Immature natural killer cell (primary cell): ENCODE measurements around the gene PSENEN. TPM values are rescaled to one million over a fixed set of nuclear protein-coding genes. Genes with fewer than 3 reads are reported as not detected.
"Not testable (repeated sequence)": the region's sequence is repeated elsewhere in the genome, so short reads cannot be mapped to it uniquely, and the experiment has no call there.

Experiments
- DNase-seq, 3 donors: peaks; one replicate each; pipeline ENCODE4 v3.0.0; 2022; ENCODE audit warnings: mixed read lengths in 1 of 3
- H3K27ac Mint-ChIP-seq, 6 donors: one replicate each; pipeline ENCODE4 v1.8.0; 2020; ENCODE audit warnings: mixed read lengths in 6 of 6, mild to moderate bottlenecking in 5 of 6, inconsistent platforms in 4 of 6, moderate library complexity in 3 of 6
- H3K27me3 Mint-ChIP-seq, 3 donors: one replicate each; pipeline ENCODE4 v1.8.0; 2020 to 2021; ENCODE audit warnings: low read depth in 3 of 3, mild to moderate bottlenecking in 3 of 3, mixed read lengths in 3 of 3, moderate library complexity in 3 of 3, inconsistent platforms in 1 of 3
- H3K36me3 Mint-ChIP-seq, 3 donors: one replicate each; pipeline ENCODE4 v1.8.0; 2020; ENCODE audit warnings: mixed read lengths in 3 of 3, inconsistent platforms in 2 of 3, mild to moderate bottlenecking in 2 of 3
- H3K4me1 Mint-ChIP-seq, 2 donors: one replicate each; pipeline ENCODE4 v1.8.0; 2020; ENCODE audit warnings: inconsistent platforms in 2 of 2, mild to moderate bottlenecking in 2 of 2, mixed read lengths in 2 of 2, moderate library complexity in 1 of 2
- H3K4me3 Mint-ChIP-seq, 5 donors: one replicate each; pipeline ENCODE4 v1.8.0; 2020; ENCODE audit warnings: mild to moderate bottlenecking in 5 of 5, mixed read lengths in 5 of 5, inconsistent platforms in 3 of 5, moderate library complexity in 3 of 5
- H3K9me3 Mint-ChIP-seq, 6 donors: one replicate each; pipeline ENCODE4 v1.8.0; 2020; ENCODE audit warnings: mild to moderate bottlenecking in 6 of 6, mixed read lengths in 6 of 6, inconsistent platforms in 4 of 6, moderate library complexity in 3 of 6
- polyA plus RNA-seq, 3 donors: library from polyadenylated mRNA; unstranded; fragments of 300-500 nt; fragmentation: Illumina TruSeq; gene quantifications; one replicate each; pipeline ENCODE4 v1.2.3, GENCODE V29; 2021

PSENEN gene
- polyA plus RNA-seq, 3 donors from 2014 or later, result 127 to 149 (median 129) TPM

DNA sequence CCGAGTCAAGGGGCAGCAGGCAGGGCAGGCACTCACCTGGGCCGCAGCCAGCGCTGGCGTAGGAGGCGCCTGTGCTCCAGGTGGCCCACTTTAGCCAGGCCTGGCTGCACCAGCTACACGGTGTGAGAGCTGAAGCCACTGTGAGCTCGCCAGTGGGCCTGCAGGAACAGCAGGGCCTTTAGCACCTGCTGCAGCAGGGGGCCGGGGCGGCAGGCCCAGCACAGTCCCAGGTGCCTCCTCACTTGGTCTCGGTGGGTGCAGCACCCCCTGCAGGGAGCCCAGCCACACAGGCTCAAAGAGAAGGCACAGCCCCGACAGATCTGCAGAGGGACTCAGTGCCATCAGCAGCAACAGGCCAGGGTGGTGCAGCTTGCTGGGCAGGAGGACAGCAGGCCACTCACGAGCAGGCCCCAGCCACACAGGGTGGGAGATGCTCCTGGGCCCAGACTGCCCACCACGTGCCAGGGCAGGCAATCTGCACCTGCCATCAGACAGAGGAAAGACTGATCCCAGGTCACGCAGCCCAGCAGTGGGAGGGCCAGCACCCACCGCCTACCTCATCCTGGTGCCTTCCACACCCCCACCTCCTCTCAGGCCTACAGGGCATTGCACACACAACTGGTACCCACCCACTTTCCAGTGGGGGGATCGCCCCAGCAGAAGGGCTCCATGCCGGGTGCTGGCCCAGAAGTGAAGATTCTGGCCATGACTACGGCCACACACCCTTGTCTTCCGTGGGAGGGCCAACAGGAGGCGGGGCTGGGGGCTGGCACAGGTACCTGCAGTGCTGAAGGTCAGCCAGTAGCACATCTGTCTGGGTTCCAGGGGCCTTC is 45.7 kb downstream of the PSENEN start:
- no peak overlapping the region for H3K4me3 Mint-ChIP-seq
- no peak for DNase-seq
- no peaks in the 10 kb centered on the region for H3K4me1 Mint-ChIP-seq
- H3K27ac Mint-ChIP-seq, result no peak overlapping the region
- H3K9me3 Mint-ChIP-seq, result no peaks in the 10 kb centered on the region
- H3K36me3 Mint-ChIP-seq, result no peaks in the 10 kb centered on the region
- H3K27me3 Mint-ChIP-seq, result peaks cover 0 to 4% (median 0%) of the 10 kb centered on the region in 3 donors

- peaks cover under 1 to 4% (median 2%) of the 10 kb centered on the region in 3 donors for H3K27me3 Mint-ChIP-seq
These were observed 46.4 kb downstream of the PSENEN start for GRCh38 chr19:35791814-35792279.

GRCh38 chr19:35792312-35792711 is 46.9 kb downstream of the PSENEN start:
- Mint-ChIP-seq H3K27ac (no peak overlapping the region), H3K4me3 (no peak overlapping the region), H3K9me3 (no peaks in the 10 kb centered on the region), H3K27me3 (peaks cover 3 to 4% (median 3%) of the 10 kb centered on the region in 3 donors), H3K4me1 (peaks cover 0 to 2% of the 10 kb centered on the region in 2 donors), H3K36me3 (no peaks in the 10 kb centered on the region)
- DNase-seq, result no peak

More at GRCh38 chr19:35791814-35792279, 46.4 kb downstream of the PSENEN start:
- Mint-ChIP-seq H3K4me3 (no peak overlapping the region), H3K36me3 (no peaks in the 10 kb centered on the region), H3K27ac (no peak overlapping the region), H3K9me3 (no peaks in the 10 kb centered on the region), H3K4me1 (no peaks in the 10 kb centered on the region)
- DNase-seq, result no peak

DNA sequence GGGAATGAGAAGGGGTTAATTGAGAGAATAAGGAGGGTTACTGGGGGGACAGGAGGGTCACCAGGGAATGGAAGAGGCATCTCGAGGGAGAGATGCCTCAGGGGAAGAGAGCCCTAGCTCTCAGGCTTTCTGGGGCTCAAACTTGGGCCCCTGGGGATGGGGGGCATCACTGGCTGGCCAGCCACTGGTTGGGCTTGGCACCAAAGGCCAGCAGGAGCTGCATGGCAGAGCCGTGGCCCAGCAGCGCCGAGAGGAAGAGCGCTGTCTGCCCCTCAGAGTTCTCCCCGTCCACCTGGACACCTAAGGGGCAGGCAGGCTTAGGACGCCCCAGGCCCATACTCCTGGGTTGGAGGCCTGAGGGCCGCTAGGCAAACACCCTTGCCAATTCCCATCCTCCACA is 47.4 kb downstream of the PSENEN start:
- H3K36me3 Mint-ChIP-seq, result no peaks in the 10 kb centered on the region
- no peak for DNase-seq
- H3K4me3 Mint-ChIP-seq, result no peak overlapping the region
- H3K27me3 Mint-ChIP-seq, result peaks cover 3 to 4% (median 3%) of the 10 kb centered on the region in 3 donors
- H3K4me1 Mint-ChIP-seq, result peaks cover 0 to 4% of the 10 kb centered on the region in 2 donors
- no peak overlapping the region for H3K27ac Mint-ChIP-seq
- H3K9me3 Mint-ChIP-seq, result no peaks in the 10 kb centered on the region

GRCh38 chr19:35793381-35794165 is 48.1 kb downstream of the PSENEN start:
- H3K4me3 Mint-ChIP-seq, result no peak overlapping the region
- H3K27me3 Mint-ChIP-seq, result peaks cover 3 to 8% (median 5%) of the 10 kb centered on the region in 3 donors
- H3K36me3 Mint-ChIP-seq, result no peaks in the 10 kb centered on the region
- H3K4me1 Mint-ChIP-seq, result peaks cover 0 to 4% of the 10 kb centered on the region in 2 donors
- DNase-seq, result no peak
- H3K9me3 Mint-ChIP-seq, result no peaks in the 10 kb centered on the region
- H3K27ac Mint-ChIP-seq, result no peak overlapping the region

DNA sequence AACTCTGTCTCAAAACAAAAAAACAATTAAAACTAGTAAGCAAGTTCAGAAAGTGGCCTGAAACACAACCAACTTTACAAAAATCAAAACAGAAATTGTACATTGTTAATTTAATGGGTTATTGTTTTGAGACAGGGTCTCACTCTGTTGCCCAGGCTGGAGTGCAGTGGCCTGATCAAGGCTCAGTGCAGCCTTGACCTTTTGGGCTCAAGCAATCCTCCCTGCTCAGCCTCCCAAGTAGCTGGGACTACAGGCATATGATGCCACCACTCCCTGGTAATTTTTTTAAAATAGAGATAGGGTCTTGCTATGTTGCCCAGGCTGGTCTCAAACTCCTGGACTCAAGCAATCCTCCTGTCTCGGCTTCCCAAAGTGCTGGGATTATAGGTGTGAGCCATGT is 50.1 kb downstream of the PSENEN start:
- H3K27me3 Mint-ChIP-seq, H3K27ac Mint-ChIP-seq, H3K36me3 Mint-ChIP-seq, H3K9me3 Mint-ChIP-seq, H3K4me3 Mint-ChIP-seq, H3K4me1 Mint-ChIP-seq, DNase-seq: not testable (repeated sequence)

Other genes with a start within 250 kb of the PSENEN start
- 10 to 100 TPM in 2 of 3 donors, 1 to 10 TPM in 1; 5.0 to 24.5 (median 20.3) TPM for gene DMKN, start 232.0 kb upstream of the PSENEN start, polyA plus RNA-seq
- not detected for gene SBSN, start 217.3 kb upstream of the PSENEN start, polyA plus RNA-seq
- gene GAPDHS, start 212.2 kb upstream of the PSENEN start, polyA plus RNA-seq, result not detected
- gene TMEM147, start 200.0 kb upstream of the PSENEN start, polyA plus RNA-seq, result 100 to 1,000 TPM; 117 to 184 (median 151) TPM
- gene ATP4A, start 182.0 kb upstream of the PSENEN start, polyA plus RNA-seq, result not detected
- not detected for gene PMIS2, start 159.5 kb upstream of the PSENEN start, polyA plus RNA-seq
- 1 to 10 TPM in 2 of 3 donors, under 1 TPM in 1; 0.98 to 7.5 (median 6.0) TPM for gene HAUS5, start 132.9 kb upstream of the PSENEN start, polyA plus RNA-seq
- 10 to 100 TPM; 51.4 to 91.8 (median 72.7) TPM for gene RBM42, start 116.6 kb upstream of the PSENEN start, polyA plus RNA-seq
- gene ETV2, start 103.9 kb upstream of the PSENEN start, polyA plus RNA-seq, result under 1 TPM; 0.55 to 0.79 (median 0.68) TPM
- gene COX6B1, start 97.3 kb upstream of the PSENEN start, polyA plus RNA-seq, result 1,000 to 10,000 TPM in 1 of 3 donors, 100 to 1,000 TPM in 2; 711 to 1,050 (median 736) TPM
- gene UPK1A, start 79.1 kb upstream of the PSENEN start, polyA plus RNA-seq, result not detected
- gene ZBTB32, start 41.1 kb upstream of the PSENEN start, polyA plus RNA-seq, result not detected
- gene KMT2B, start 27.6 kb upstream of the PSENEN start, polyA plus RNA-seq, result 1 to 10 TPM in 1 of 3 donors, under 1 TPM in 1, not detected in 1; 0.30 to 1.8 TPM
- 100 to 1,000 TPM in 2 of 3 donors, 10 to 100 TPM in 1; 94.6 to 116 (median 109) TPM for gene IGFLR1, start 3.2 kb upstream of the PSENEN start, polyA plus RNA-seq
- 10 to 100 TPM; 11.8 to 21.4 (median 15.8) TPM for gene U2AF1L4, start 233 bp upstream of the PSENEN start, polyA plus RNA-seq
- gene LIN37, start 2.9 kb downstream of the PSENEN start, polyA plus RNA-seq, result 10 to 100 TPM in 2 of 3 donors, 1 to 10 TPM in 1; 9.7 to 15.2 (median 12.6) TPM
- gene HSPB6, start 11.4 kb downstream of the PSENEN start, polyA plus RNA-seq, result not detected
- gene PROSER3, start 12.5 kb downstream of the PSENEN start, polyA plus RNA-seq, result 1 to 10 TPM; 1.2 to 7.8 (median 2.2) TPM
- under 1 TPM in 1 of 3 donors, not detected in 2; 0.37 TPM for gene ARHGAP33, start 29.9 kb downstream of the PSENEN start, polyA plus RNA-seq
- not detected for gene PRODH2, start 67.2 kb downstream of the PSENEN start, polyA plus RNA-seq
- not detected for gene NPHS1, start 106.9 kb downstream of the PSENEN start, polyA plus RNA-seq
- gene KIRREL2, start 111.3 kb downstream of the PSENEN start, polyA plus RNA-seq, result under 1 TPM in 1 of 3 donors, not detected in 2; 0.19 TPM
- under 1 TPM in 1 of 3 donors, not detected in 2; 0.72 TPM for gene APLP1, start 122.9 kb downstream of the PSENEN start, polyA plus RNA-seq
- gene NFKBID, start 154.9 kb downstream of the PSENEN start, polyA plus RNA-seq, result 1 to 10 TPM; 2.7 to 8.0 (median 2.9) TPM
- 1,000 to 10,000 TPM; 1,885 to 2,801 (median 2,654) TPM for gene HCST, start 156.9 kb downstream of the PSENEN start, polyA plus RNA-seq
- 1,000 to 10,000 TPM; 2,771 to 3,312 (median 2,871) TPM for gene TYROBP, start 162.6 kb downstream of the PSENEN start, polyA plus RNA-seq
- gene LRFN3, start 190.7 kb downstream of the PSENEN start, polyA plus RNA-seq, result under 1 TPM; 0.17 to 0.62 (median 0.32) TPM
- gene SDHAF1, start 249.5 kb downstream of the PSENEN start, polyA plus RNA-seq, result 10 to 100 TPM; 44.7 to 51.0 (median 48.3) TPM